ENCODE measurements around the gene SLC44A5.

- no peak for TF ChIP-seq EP300 (IDR thresholded peaks at IDR 0.05; ENCODE audit: borderline replicate concordance)
- TF ChIP-seq RAD21 (IDR thresholded peaks at IDR 0.05; ENCODE audit: low read depth): no peak
- TF ChIP-seq ZBTB7A (IDR thresholded peaks at IDR 0.05; ENCODE audit: low read depth): no peak
- TF ChIP-seq EGR1 (IDR thresholded peaks at IDR 0.05): no peak
- no peak for TF ChIP-seq TEAD4 (IDR thresholded peaks at IDR 0.05)
- no peak for TF ChIP-seq YY1 (IDR thresholded peaks at IDR 0.05; ENCODE audit: low read depth)
- no peak for TF ChIP-seq MAX (IDR thresholded peaks at IDR 0.05)
- TF ChIP-seq REST (IDR thresholded peaks at IDR 0.05; ENCODE audit: low read depth): no peak
- TF ChIP-seq CREB1 (IDR thresholded peaks at IDR 0.05; ENCODE audit: low read depth): no peak
- TF ChIP-seq CEBPB (IDR thresholded peaks at IDR 0.05): no peak
- TF ChIP-seq TAF1 (IDR thresholded peaks at IDR 0.05; ENCODE audit: low read depth): no peak
Measured at GRCh38 chr1:75373542-75374159, 237.3 kb downstream of the SLC44A5 start.

Data from Ishikawa (cell line).